D721Med (cell line): Measurements from ENCODE around the gene KCNIP3.

Experiments used
- DNase-seq: peaks from one replicate; pipeline ENCODE4 v3.0.0; 2011; ENCODE audit warnings: low spot score; ENCODE audit not compliant: insufficient read length
- FAIRE-seq: peaks from 2 replicates; lab custom pipeline; 2011; peaks lifted over from hg19 to GRCh38; lab: Jason Lieb, UNC
- CTCF ChIP-seq: IDR thresholded peaks from 2 replicates; pipeline ENCODE4 v1.5.1; 2012; ENCODE audit warnings: mild to moderate bottlenecking, control low read depth; ENCODE audit not compliant: insufficient read depth; ENCODE audit errors: missing control alignments

The KCNIP3 gene

GRCh38 chr2:95334916-95335641, 37.9 kb downstream of the KCNIP3 start:
- no peak for TF ChIP-seq CTCF
- FAIRE-seq: no peak
- no peak for DNase-seq

DNA sequence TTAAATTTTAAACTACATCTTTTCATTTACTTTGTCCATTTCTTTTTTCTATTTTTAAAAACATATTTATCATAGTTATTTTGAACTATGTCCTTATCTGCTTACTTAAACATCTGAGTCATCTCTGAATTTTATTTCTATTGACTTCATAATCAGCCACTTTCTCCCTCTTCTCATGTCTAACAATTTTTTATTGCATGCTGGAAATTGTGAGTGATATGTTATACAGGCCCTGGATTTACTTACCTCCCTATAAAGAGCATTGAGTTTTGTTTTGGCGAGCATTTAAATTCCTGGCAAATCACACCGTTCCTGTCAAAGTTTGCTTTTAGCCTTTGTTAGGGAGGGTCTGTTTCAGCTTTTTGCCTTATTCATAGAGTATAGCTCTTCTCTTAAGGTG, 39.3 kb downstream of the KCNIP3 start:
- DNase-seq (no peak), FAIRE-seq (no peak)
- no peak for TF ChIP-seq CTCF

GRCh38 chr2:95337829-95338228, 40.7 kb downstream of the KCNIP3 start:
- no peak for FAIRE-seq
- no peak for TF ChIP-seq CTCF

GRCh38 chr2:95342556-95343320, 45.6 kb downstream of the KCNIP3 start:
- TF ChIP-seq CTCF: no peak
- FAIRE-seq (no peak), DNase-seq (no peak)

More at GRCh38 chr2:95337829-95338228, 40.7 kb downstream of the KCNIP3 start:
- DNase-seq: no peak

GRCh38 chr2:95343429-95344214, 46.5 kb downstream of the KCNIP3 start:
- TF ChIP-seq CTCF: no peak
- FAIRE-seq (no peak), DNase-seq (no peak)

DNA sequence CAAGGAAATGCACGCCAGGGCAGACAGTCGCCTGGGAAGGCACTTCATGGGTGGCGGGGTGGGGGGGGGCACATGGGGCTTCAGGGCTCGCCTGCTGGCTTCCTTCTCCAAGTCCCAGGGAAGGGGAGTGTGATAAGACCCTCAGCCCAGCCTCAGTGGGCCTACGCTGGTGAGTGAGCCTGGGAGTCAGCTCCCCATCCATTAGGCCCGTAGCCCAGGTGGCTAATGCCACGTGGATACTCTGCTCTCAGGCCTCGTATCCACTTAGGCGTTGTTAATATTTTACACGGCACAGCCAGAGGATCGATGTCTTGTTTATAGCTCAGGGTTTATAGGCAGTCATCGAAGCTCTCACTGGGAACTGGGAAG, 47.1 kb downstream of the KCNIP3 start:
- FAIRE-seq (no peak), DNase-seq (no peak)
- no peak for TF ChIP-seq CTCF
